ENCODE data around the gene NPLOC4. TPM values are rescaled to one million over a fixed set of nuclear protein-coding genes. Genes with fewer than 3 reads are reported as not detected.

NPLOC4 gene
- total and polyA plus RNA-seq, 5 experiments from 2014 or later = 46.3 to 101 (median 57.8) TPM

Other genes with a start within 250 kb of the NPLOC4 start
- gene BAHCC1, start 241.7 kb downstream of the NPLOC4 start, total RNA-seq = not detected
- not detected for gene BAHCC1, start 241.7 kb downstream of the NPLOC4 start, polyA plus RNA-seq
- gene ACTG1, start 124.3 kb downstream of the NPLOC4 start, total RNA-seq = 1,000 to 10,000 TPM; 1,189 to 1,230 TPM
- gene ACTG1, start 124.3 kb downstream of the NPLOC4 start, polyA plus RNA-seq = 1,000 to 10,000 TPM; 1,334 to 1,669 (median 1,595) TPM
- gene FSCN2, start 108.7 kb downstream of the NPLOC4 start, total RNA-seq = 1 to 10 TPM in 1 of 2 experiments, under 1 TPM in 1; 0.96 to 2.0 TPM
- gene FSCN2, start 108.7 kb downstream of the NPLOC4 start, polyA plus RNA-seq = not detected
- gene FAAP100, start 84.8 kb downstream of the NPLOC4 start, total RNA-seq = 10 to 100 TPM; 52.5 to 55.9 TPM
- 10 to 100 TPM in 2 of 3 donors, 1 to 10 TPM in 1; 9.1 to 17.4 (median 11.7) TPM for gene FAAP100, start 84.8 kb downstream of the NPLOC4 start, polyA plus RNA-seq
- under 1 TPM; 0.80 to 0.86 TPM for gene TSPAN10, start 84 bp upstream of the NPLOC4 start, total RNA-seq
- 1 to 10 TPM in 2 of 3 donors, under 1 TPM in 1; 0.83 to 4.0 (median 1.6) TPM for gene TSPAN10, start 84 bp upstream of the NPLOC4 start, polyA plus RNA-seq
- 1 to 10 TPM; 5.8 to 7.8 TPM for gene PDE6G, start 19.4 kb upstream of the NPLOC4 start, total RNA-seq
- 10 to 100 TPM in 2 of 3 donors, 1 to 10 TPM in 1; 4.6 to 19.6 (median 15.3) TPM for gene PDE6G, start 19.4 kb upstream of the NPLOC4 start, polyA plus RNA-seq
- 10 to 100 TPM; 69.4 to 71.7 TPM for gene OXLD1, start 29.5 kb upstream of the NPLOC4 start, total RNA-seq
- gene OXLD1, start 29.5 kb upstream of the NPLOC4 start, polyA plus RNA-seq = 100 to 1,000 TPM in 1 of 3 donors, 10 to 100 TPM in 2; 67.6 to 110 (median 98.3) TPM
- gene CCDC137, start 29.6 kb upstream of the NPLOC4 start, total RNA-seq = 10 to 100 TPM; 23.5 to 30.2 TPM
- gene CCDC137, start 29.6 kb upstream of the NPLOC4 start, polyA plus RNA-seq = 10 to 100 TPM; 11.0 to 23.9 (median 11.1) TPM
- gene ARL16, start 46.7 kb upstream of the NPLOC4 start, total RNA-seq = 10 to 100 TPM; 23.4 to 26.8 TPM
- gene ARL16, start 46.7 kb upstream of the NPLOC4 start, polyA plus RNA-seq = 10 to 100 TPM; 26.0 to 39.3 (median 32.9) TPM
- gene HGS, start 46.9 kb upstream of the NPLOC4 start, total RNA-seq = 100 to 1,000 TPM; 151 to 154 TPM
- 10 to 100 TPM; 15.4 to 31.1 (median 21.7) TPM for gene HGS, start 46.9 kb upstream of the NPLOC4 start, polyA plus RNA-seq
- 10 to 100 TPM; 23.8 to 25.9 TPM for gene MRPL12, start 66.3 kb upstream of the NPLOC4 start, total RNA-seq
- 10 to 100 TPM; 48.0 to 60.2 (median 48.0) TPM for gene MRPL12, start 66.3 kb upstream of the NPLOC4 start, polyA plus RNA-seq
- 1 to 10 TPM; 6.0 to 6.1 TPM for gene SLC25A10, start 75.2 kb upstream of the NPLOC4 start, total RNA-seq
- gene SLC25A10, start 75.2 kb upstream of the NPLOC4 start, polyA plus RNA-seq = 1 to 10 TPM; 2.3 to 4.4 (median 2.3) TPM
- not detected for gene GCGR, start 167.0 kb upstream of the NPLOC4 start, total RNA-seq
- gene GCGR, start 167.0 kb upstream of the NPLOC4 start, polyA plus RNA-seq = not detected
- gene MCRIP1, start 196.2 kb upstream of the NPLOC4 start, total RNA-seq = 10 to 100 TPM; 58.4 to 59.0 TPM
- 10 to 100 TPM; 49.5 to 61.8 (median 55.0) TPM for gene MCRIP1, start 196.2 kb upstream of the NPLOC4 start, polyA plus RNA-seq
- not detected for gene PPP1R27, start 197.9 kb upstream of the NPLOC4 start, total RNA-seq
- gene PPP1R27, start 197.9 kb upstream of the NPLOC4 start, polyA plus RNA-seq = under 1 TPM in 1 of 3 donors, not detected in 2; 0.11 TPM
- gene P4HB, start 223.4 kb upstream of the NPLOC4 start, total RNA-seq = 100 to 1,000 TPM; 181 to 190 TPM
- gene P4HB, start 223.4 kb upstream of the NPLOC4 start, polyA plus RNA-seq = 100 to 1,000 TPM; 166 to 191 (median 191) TPM
- 100 to 1,000 TPM; 317 to 343 TPM for gene ARHGDIA, start 234.2 kb upstream of the NPLOC4 start, total RNA-seq
- 100 to 1,000 TPM in 1 of 3 donors, 10 to 100 TPM in 2; 55.1 to 102 (median 87.2) TPM for gene ARHGDIA, start 234.2 kb upstream of the NPLOC4 start, polyA plus RNA-seq

Data from naive thymus-derived CD8-positive, alpha-beta T cell (primary cell).